HepG2 (cell line): ENCODE results near the gene SEC14L5. TPM values are rescaled to one million over a fixed set of nuclear protein-coding genes. Genes with fewer than 3 reads are reported as not detected.

ENCODE experiments used
- BRD4 ChIP-seq: sonication (generic); formaldehyde crosslinking; IDR thresholded peaks from 2 replicates; pipeline ENCODE4 v1.4.0; 2020; ENCODE audit warnings: missing genetic modification reagents
- CREB3 ChIP-seq: sonication (generic); formaldehyde crosslinking; IDR thresholded peaks from 2 replicates; pipeline ENCODE4 v1.5.0; 2020; ENCODE audit warnings: missing genetic modification reagents
- CREM ChIP-seq, 2 experiments: sonication (generic) in 1 of 2; formaldehyde crosslinking in 1 of 2; IDR thresholded peaks; 2 replicates each; pipeline versions ENCODE4 v1.4.0 to v1.6.1; 2016 to 2020; ENCODE audit warnings: antibody characterized with exemption in 1 of 2, mild to moderate bottlenecking in 1 of 2, missing genetic modification reagents in 1 of 2
- EEA1 ChIP-seq: sonication (generic); formaldehyde crosslinking; IDR thresholded peaks from 2 replicates; pipeline ENCODE4 v1.5.1; 2020; ENCODE audit warnings: mild to moderate bottlenecking, missing genetic modification reagents, borderline replicate concordance
- ELK4 ChIP-seq: sonication (generic); formaldehyde crosslinking; IDR thresholded peaks from 2 replicates; pipeline ENCODE4 v1.9.0; 2021; ENCODE audit warnings: missing genetic modification reagents, borderline replicate concordance
- FOXC1 ChIP-seq: sonication (generic); formaldehyde crosslinking; IDR thresholded peaks from 2 replicates; pipeline ENCODE4 v1.8.0; 2022; ENCODE audit warnings: mild to moderate bottlenecking, missing genetic modification reagents, borderline replicate concordance
- FOXK2 ChIP-seq: fragments of 450-650 bp; IDR thresholded peaks from 2 replicates; pipeline ENCODE4 v1.6.1; 2016
- GLI4 ChIP-seq: sonication (generic); formaldehyde crosslinking; IDR thresholded peaks from 2 replicates; pipeline ENCODE4 v1.5.1; 2020; ENCODE audit warnings: missing genetic modification reagents, mild to moderate bottlenecking, moderate library complexity, borderline replicate concordance
- GTF3A ChIP-seq: sonication (generic); formaldehyde crosslinking; conservative IDR thresholded peaks from 2 replicates; pipeline ENCODE4 v1.4.0; 2020; ENCODE audit warnings: mild to moderate bottlenecking, missing genetic modification reagents
- HOMEZ ChIP-seq: IDR thresholded peaks from 2 replicates; pipeline ENCODE4 v1.6.1; 2016; ENCODE audit warnings: low read depth
- MTF2 ChIP-seq: sonication (generic); formaldehyde crosslinking; IDR thresholded peaks from 2 replicates; pipeline ENCODE4 v1.5.0; 2020; ENCODE audit warnings: missing genetic modification reagents, borderline replicate concordance
- PHB2 ChIP-seq: fragments of 450-650 bp; IDR thresholded peaks from 2 replicates; pipeline ENCODE4 v1.6.1; 2018; ENCODE audit not compliant: partially characterized antibody
- STAT5B ChIP-seq: sonication (generic); formaldehyde crosslinking; IDR thresholded peaks from 2 replicates; pipeline ENCODE4 v1.4.0; 2020; ENCODE audit warnings: missing genetic modification reagents
- TEAD2 ChIP-seq: sonication (generic); formaldehyde crosslinking; IDR thresholded peaks from 2 replicates; pipeline ENCODE4 v1.9.0; 2021; ENCODE audit warnings: missing genetic modification reagents
- ZMAT5 ChIP-seq: sonication (generic); formaldehyde crosslinking; IDR thresholded peaks from 2 replicates; pipeline ENCODE4 v1.5.0; 2020; ENCODE audit warnings: mild to moderate bottlenecking, low read depth, missing genetic modification reagents, borderline replicate concordance
- ZNF207 ChIP-seq: fragments of 450-650 bp; IDR thresholded peaks from 2 replicates; pipeline ENCODE4 v1.6.1; 2016; ENCODE audit warnings: antibody characterized with exemption, borderline replicate concordance
- ZNF331 ChIP-seq: sonication (generic); formaldehyde crosslinking; IDR thresholded peaks from 2 replicates; pipeline ENCODE4 v1.4.0; 2020; ENCODE audit warnings: missing genetic modification reagents
- ZNF382 ChIP-seq: sonication (generic); formaldehyde crosslinking; IDR thresholded peaks from 2 replicates; pipeline ENCODE4 v1.5.0; 2020; ENCODE audit warnings: missing genetic modification reagents, mild to moderate bottlenecking, borderline replicate concordance
- ZNF460 ChIP-seq: sonication (generic); formaldehyde crosslinking; IDR thresholded peaks from 2 replicates; pipeline ENCODE4 v1.5.1; 2020; ENCODE audit warnings: missing genetic modification reagents, mild to moderate bottlenecking, borderline replicate concordance
- ZNF468 ChIP-seq: sonication (generic); formaldehyde crosslinking; IDR thresholded peaks from 2 replicates; pipeline ENCODE4 v1.8.0; 2022; ENCODE audit warnings: mild to moderate bottlenecking, moderate library complexity, missing genetic modification reagents
- ZNF503 ChIP-seq: sonication (generic); formaldehyde crosslinking; IDR thresholded peaks from 2 replicates; pipeline ENCODE4 v1.4.0; 2020; ENCODE audit warnings: missing genetic modification reagents
- ZNF782 ChIP-seq: sonication (generic); formaldehyde crosslinking; IDR thresholded peaks from 2 replicates; pipeline ENCODE4 v1.4.0; 2020; ENCODE audit warnings: missing genetic modification reagents, mild to moderate bottlenecking, borderline replicate concordance
- ZSCAN20 ChIP-seq: sonication (generic); formaldehyde crosslinking; IDR thresholded peaks from 2 replicates; pipeline ENCODE4 v1.4.0; 2020; ENCODE audit warnings: missing genetic modification reagents, mild to moderate bottlenecking, borderline replicate concordance
- polyA plus RNA-seq, 8 experiments: library from polyadenylated mRNA; depleted of rRNA in 3 of 8; stranded (reverse) in 7 of 8; unstranded in 1 of 8; fragments of >200 nt; fragmentation: Illumina TruSeq in 4 of 8; extraction: Trizol in 4 of 8; gene quantifications; 2 replicates each; pipeline versions ENCODE4 v1.2.1 to v1.2.3, GENCODE V29; 2011 to 2016; ENCODE audit warnings: low read depth in 4 of 8, missing spikeins in 1 of 8, mixed read lengths in 1 of 8; ENCODE audit not compliant: insufficient read depth in 1 of 8
- total RNA-seq, 5 experiments: library from RNA; depleted of rRNA; stranded (reverse); fragments of >200 nt; fragmentation: Illumina TruSeq; extraction: Trizol; gene quantifications; 2 replicates each; pipeline ENCODE4 v1.2.3, GENCODE V29; 2016; ENCODE audit warnings: low read depth in 1 of 5

The SEC14L5 gene
- total and polyA plus RNA-seq, 2 of the 13 experiments (the other 11 are each of a cell fraction or from before 2014, with no cell fraction given) = 0.40 to 0.42 TPM

- TF ChIP-seq ZNF503 (CRISPR knock-in tag) (peak; percentile 95), CREB3 (peak; percentile 98), ZNF382 (CRISPR knock-in tag) (no peak), BRD4 (CRISPR knock-in tag) (peak; percentile 99; the same call in 1 of the 2 replicates), ZNF207 (no peak), TEAD2 (CRISPR knock-in tag) (peak; percentile 50), MTF2 (CRISPR knock-in tag) (peak; percentile 59; the same call in 1 of the 2 replicates), ELK4 (CRISPR knock-in tag) (no peak; the same call in 1 of the 2 replicates), ZSCAN20 (peak; percentile 90), GLI4 (CRISPR knock-in tag) (no peak; the same call in 1 of the 2 replicates), STAT5B (CRISPR knock-in tag) (peak; percentile 94), PHB2 (no peak), ZNF460 (no peak; the same call in 1 of the 2 replicates), ZNF782 (CRISPR knock-in tag) (peak; percentile 94), GTF3A (CRISPR knock-in tag) (peak; percentile 78; the same call in 1 of the 2 replicates), ZNF331 (CRISPR knock-in tag) (peak; percentile 85), EEA1 (CRISPR knock-in tag) (no peak; the same call in 1 of the 2 replicates), FOXK2 (no peak; the same call in 1 of the 2 replicates), ZMAT5 (CRISPR knock-in tag) (0 out of 2 replicates have a peak, but pooled peaks have one; percentile 80), FOXC1 (CRISPR knock-in tag) (peak; percentile 94; the same call in 1 of the 2 replicates), CREM (IDR thresholded peaks at IDR 0.05) (peak; percentile 80), CREM (CRISPR knock-in tag; IDR thresholded peaks at IDR 0.05) (no peak), HOMEZ (CRISPR knock-in tag) (no peak), ZNF468 (CRISPR knock-in tag) (no peak)
Observed at GRCh38 chr16:5033256-5034166, 75.4 kb downstream of the SEC14L5 start, which contains the start of gene NAGPA (continued).
